ENCODE results near the gene CACHD1.

Gene CACHD1

GRCh38 chr1:64493831-64494230 is 23.9 kb downstream of the CACHD1 start:
- Histone ChIP-seq H3K4me1 (ENCODE audit: control insufficient read depth, low read depth, low read length) (peaks cover 25% of the 10 kb centered on the region), H3K9ac (ENCODE audit: low read length) (no peak overlapping the region), H3K23ac (ENCODE audit: low read length) (no peak overlapping the region), H3K27me3 (ENCODE audit: insufficient read depth, low read length, poor library complexity) (no peaks in the 10 kb centered on the region), H3K36me3 (ENCODE audit: control insufficient read depth, insufficient read depth, low read length) (no peaks in the 10 kb centered on the region), H3K4me3 (ENCODE audit: low read length) (no peak overlapping the region), H4K8ac (ENCODE audit: low read depth, low read length) (no peak overlapping the region), H3K56ac (ENCODE audit: low read length) (peak overlapping the region; percentile 26), H3K27ac (ENCODE audit: low read depth, low read length) (peak overlapping the region; percentile 26), H2AK5ac (ENCODE audit: low read length) (no peak overlapping the region), H3K79me1 (ENCODE audit: low read length) (peaks cover 13% of the 10 kb centered on the region), H2BK15ac (replicated peaks; ENCODE audit: low read depth) (no peak overlapping the region), H3K4ac (ENCODE audit: low read depth, low read length) (no peak overlapping the region), H2BK120ac (ENCODE audit: low read depth, low read length) (no peak overlapping the region), H2BK5ac (ENCODE audit: low read length) (no peak overlapping the region), H3K18ac (ENCODE audit: low read length) (no peak overlapping the region), H4K5ac (ENCODE audit: low read length) (no peak overlapping the region), H3K79me2 (ENCODE audit: control insufficient read depth, insufficient read depth, low read length) (peaks cover 41% of the 10 kb centered on the region), H3K4me2 (ENCODE audit: low read length) (no peak overlapping the region)
- DNase-seq: peak; percentile 96
- WGBS (ENCODE audit: extremely low coverage, insufficient coverage, low lambda C conversion rate): no CpG with 5 or more reads among the region's 6 CpGs

- Histone ChIP-seq H3K4me3 (ENCODE audit: low read length) (no peak overlapping the region), H3K4ac (ENCODE audit: low read depth, low read length) (no peak overlapping the region), H2AK5ac (ENCODE audit: low read length) (no peak overlapping the region), H2BK15ac (replicated peaks; ENCODE audit: low read depth) (no peak overlapping the region), H2BK120ac (ENCODE audit: low read depth, low read length) (peak overlapping the region; percentile 38), H3K56ac (ENCODE audit: low read length) (no peak overlapping the region), H3K27ac (ENCODE audit: low read depth, low read length) (no peak overlapping the region), H3K27me3 (ENCODE audit: insufficient read depth, low read length, poor library complexity) (no peaks in the 10 kb centered on the region), H3K36me3 (ENCODE audit: control insufficient read depth, insufficient read depth, low read length) (no peaks in the 10 kb centered on the region), H3K18ac (ENCODE audit: low read length) (peak overlapping the region; percentile 87), H3K79me2 (ENCODE audit: control insufficient read depth, insufficient read depth, low read length) (peaks cover 37% of the 10 kb centered on the region), H3K4me2 (ENCODE audit: low read length) (no peak overlapping the region), H3K23ac (ENCODE audit: low read length) (no peak overlapping the region), H4K8ac (ENCODE audit: low read depth, low read length) (no peak overlapping the region), H3K4me1 (ENCODE audit: control insufficient read depth, low read depth, low read length) (peaks cover 26% of the 10 kb centered on the region), H2BK5ac (ENCODE audit: low read length) (no peak overlapping the region), H3K9ac (ENCODE audit: low read length) (no peak overlapping the region), H4K5ac (ENCODE audit: low read length) (no peak overlapping the region), H3K79me1 (ENCODE audit: low read length) (peaks cover 16% of the 10 kb centered on the region)
- no peak for DNase-seq
- WGBS (ENCODE audit: extremely low coverage, insufficient coverage, low lambda C conversion rate): no CpG with 5 or more reads among the region's 2 CpGs
Measured at GRCh38 chr1:64494659-64495058, 24.7 kb downstream of the CACHD1 start.

- H3K79me2 ChIP-seq (ENCODE audit: control insufficient read depth, insufficient read depth, low read length): peaks cover 32% of the 10 kb centered on the region
- no peak overlapping the region for H3K56ac ChIP-seq (ENCODE audit: low read length)
- no peak overlapping the region for H3K27ac ChIP-seq (ENCODE audit: low read depth, low read length)
- no peak overlapping the region for H3K4me2 ChIP-seq (ENCODE audit: low read length)
- no peak overlapping the region for H2BK120ac ChIP-seq (ENCODE audit: low read depth, low read length)
- no peak overlapping the region for H2BK5ac ChIP-seq (ENCODE audit: low read length)
- H3K27me3 ChIP-seq (ENCODE audit: insufficient read depth, low read length, poor library complexity): no peaks in the 10 kb centered on the region
- no CpG with 5 or more reads among the region's 1 CpG for WGBS (ENCODE audit: extremely low coverage, insufficient coverage, low lambda C conversion rate)
- no peak overlapping the region for H3K23ac ChIP-seq (ENCODE audit: low read length)
- peaks cover 14% of the 10 kb centered on the region for H3K79me1 ChIP-seq (ENCODE audit: low read length)
- H4K8ac ChIP-seq (ENCODE audit: low read depth, low read length): no peak overlapping the region
- no peak overlapping the region for H4K5ac ChIP-seq (ENCODE audit: low read length)
- peak overlapping the region; percentile 57 for H2BK15ac ChIP-seq (replicated peaks; ENCODE audit: low read depth)
- no peak overlapping the region for H3K4me3 ChIP-seq (ENCODE audit: low read length)
- H3K36me3 ChIP-seq (ENCODE audit: control insufficient read depth, insufficient read depth, low read length): no peaks in the 10 kb centered on the region
- H3K18ac ChIP-seq (ENCODE audit: low read length): no peak overlapping the region
- H3K4me1 ChIP-seq (ENCODE audit: control insufficient read depth, low read depth, low read length): peaks cover 22% of the 10 kb centered on the region
- no peak for DNase-seq
- H3K9ac ChIP-seq (ENCODE audit: low read length): no peak overlapping the region
- no peak overlapping the region for H2AK5ac ChIP-seq (ENCODE audit: low read length)
- no peak overlapping the region for H3K4ac ChIP-seq (ENCODE audit: low read depth, low read length)
Measured at GRCh38 chr1:64495878-64496277, 25.9 kb downstream of the CACHD1 start.

DNA sequence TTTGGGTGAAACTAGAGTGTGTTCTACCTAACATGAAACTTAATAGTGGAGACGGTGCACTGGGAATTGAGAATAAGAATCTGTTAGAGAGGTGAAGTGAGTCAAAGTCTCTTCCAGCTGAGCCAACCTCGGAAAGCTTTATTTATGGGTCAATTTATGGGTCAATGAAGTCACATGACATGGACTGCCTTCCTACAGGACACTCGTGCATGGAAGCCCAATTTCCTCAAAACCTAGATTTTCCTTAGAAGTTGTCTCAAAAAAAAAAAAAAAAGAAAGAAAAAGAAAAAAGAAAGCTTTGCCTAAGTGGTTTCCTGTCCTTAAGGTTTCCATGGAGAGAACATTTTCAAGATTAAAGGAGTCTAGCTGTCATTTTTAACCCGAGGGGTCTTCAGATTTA is 26.7 kb downstream of the CACHD1 start:
- H3K27ac ChIP-seq (ENCODE audit: low read depth, low read length): no peak overlapping the region
- WGBS (ENCODE audit: extremely low coverage, insufficient coverage, low lambda C conversion rate): no CpG with 5 or more reads among the region's 4 CpGs
- no peak overlapping the region for H3K4me3 ChIP-seq (ENCODE audit: low read length)
- DNase-seq: no peak
- H3K79me1 ChIP-seq (ENCODE audit: low read length): peaks cover 14% of the 10 kb centered on the region
- no peak overlapping the region for H3K9ac ChIP-seq (ENCODE audit: low read length)
- no peak overlapping the region for H2BK5ac ChIP-seq (ENCODE audit: low read length)
- H4K5ac ChIP-seq (ENCODE audit: low read length): no peak overlapping the region
- no peak overlapping the region for H2BK120ac ChIP-seq (ENCODE audit: low read depth, low read length)
- H3K27me3 ChIP-seq (ENCODE audit: insufficient read depth, low read length, poor library complexity): no peaks in the 10 kb centered on the region
- H3K4ac ChIP-seq (ENCODE audit: low read depth, low read length): no peak overlapping the region
- H2BK15ac ChIP-seq (replicated peaks; ENCODE audit: low read depth): no peak overlapping the region
- H4K8ac ChIP-seq (ENCODE audit: low read depth, low read length): no peak overlapping the region
- H3K4me1 ChIP-seq (ENCODE audit: control insufficient read depth, low read depth, low read length): peaks cover 22% of the 10 kb centered on the region
- no peak overlapping the region for H2AK5ac ChIP-seq (ENCODE audit: low read length)
- H3K23ac ChIP-seq (ENCODE audit: low read length): no peak overlapping the region
- H3K79me2 ChIP-seq (ENCODE audit: control insufficient read depth, insufficient read depth, low read length): peaks cover 29% of the 10 kb centered on the region
- H3K36me3 ChIP-seq (ENCODE audit: control insufficient read depth, insufficient read depth, low read length): no peaks in the 10 kb centered on the region
- H3K56ac ChIP-seq (ENCODE audit: low read length): no peak overlapping the region
- no peak overlapping the region for H3K4me2 ChIP-seq (ENCODE audit: low read length)
- no peak overlapping the region for H3K18ac ChIP-seq (ENCODE audit: low read length)

GRCh38 chr1:64497088-64497883 is 27.4 kb downstream of the CACHD1 start:
- H2BK5ac ChIP-seq (ENCODE audit: low read length): no peak overlapping the region
- peak; percentile 66 for DNase-seq
- H2AK5ac ChIP-seq (ENCODE audit: low read length): no peak overlapping the region
- H3K23ac ChIP-seq (ENCODE audit: low read length): no peak overlapping the region
- no peak overlapping the region for H4K8ac ChIP-seq (ENCODE audit: low read depth, low read length)
- no peaks in the 10 kb centered on the region for H3K27me3 ChIP-seq (ENCODE audit: insufficient read depth, low read length, poor library complexity)
- H3K9ac ChIP-seq (ENCODE audit: low read length): no peak overlapping the region
- H2BK120ac ChIP-seq (ENCODE audit: low read depth, low read length): no peak overlapping the region
- peaks cover 32% of the 10 kb centered on the region for H3K79me2 ChIP-seq (ENCODE audit: control insufficient read depth, insufficient read depth, low read length)
- no peak overlapping the region for H3K4ac ChIP-seq (ENCODE audit: low read depth, low read length)
- H3K79me1 ChIP-seq (ENCODE audit: low read length): peaks cover 15% of the 10 kb centered on the region
- no peak overlapping the region for H4K5ac ChIP-seq (ENCODE audit: low read length)
- no peaks in the 10 kb centered on the region for H3K36me3 ChIP-seq (ENCODE audit: control insufficient read depth, insufficient read depth, low read length)
- WGBS (ENCODE audit: extremely low coverage, insufficient coverage, low lambda C conversion rate): no CpG with 5 or more reads among the region's 4 CpGs
- no peak overlapping the region for H3K4me2 ChIP-seq (ENCODE audit: low read length)
- H3K18ac ChIP-seq (ENCODE audit: low read length): no peak overlapping the region
- no peak overlapping the region for H2BK15ac ChIP-seq (replicated peaks; ENCODE audit: low read depth)
- peaks cover 23% of the 10 kb centered on the region for H3K4me1 ChIP-seq (ENCODE audit: control insufficient read depth, low read depth, low read length)
- H3K56ac ChIP-seq (ENCODE audit: low read length): peak overlapping the region; percentile 4
- no peak overlapping the region for H3K4me3 ChIP-seq (ENCODE audit: low read length)
- H3K27ac ChIP-seq (ENCODE audit: low read depth, low read length): no peak overlapping the region

- no peak for DNase-seq
- Histone ChIP-seq H3K18ac (ENCODE audit: low read length) (no peak overlapping the region), H3K4me2 (ENCODE audit: low read length) (no peak overlapping the region), H2BK5ac (ENCODE audit: low read length) (no peak overlapping the region), H3K36me3 (ENCODE audit: control insufficient read depth, insufficient read depth, low read length) (no peaks in the 10 kb centered on the region), H2BK15ac (replicated peaks; ENCODE audit: low read depth) (no peak overlapping the region), H3K79me2 (ENCODE audit: control insufficient read depth, insufficient read depth, low read length) (peaks cover 33% of the 10 kb centered on the region), H3K56ac (ENCODE audit: low read length) (no peak overlapping the region), H4K8ac (ENCODE audit: low read depth, low read length) (no peak overlapping the region), H3K4me3 (ENCODE audit: low read length) (no peak overlapping the region), H3K9ac (ENCODE audit: low read length) (no peak overlapping the region), H3K27me3 (ENCODE audit: insufficient read depth, low read length, poor library complexity) (no peaks in the 10 kb centered on the region), H2AK5ac (ENCODE audit: low read length) (no peak overlapping the region), H3K4me1 (ENCODE audit: control insufficient read depth, low read depth, low read length) (peaks cover 24% of the 10 kb centered on the region), H3K23ac (ENCODE audit: low read length) (no peak overlapping the region), H2BK120ac (ENCODE audit: low read depth, low read length) (no peak overlapping the region), H3K27ac (ENCODE audit: low read depth, low read length) (no peak overlapping the region), H4K5ac (ENCODE audit: low read length) (no peak overlapping the region), H3K79me1 (ENCODE audit: low read length) (peaks cover 16% of the 10 kb centered on the region), H3K4ac (ENCODE audit: low read depth, low read length) (no peak overlapping the region)
- WGBS (ENCODE audit: extremely low coverage, insufficient coverage, low lambda C conversion rate): no CpG with 5 or more reads among the region's 4 CpGs
Measured at GRCh38 chr1:64498325-64498724, 28.4 kb downstream of the CACHD1 start.
